H9 (cell line): ENCODE data around the gene KMT2B. TPM values are rescaled to one million over a fixed set of nuclear protein-coding genes. Genes with fewer than 3 reads are reported as not detected.

Experiments used
- DNase-seq: peaks from one replicate; pipeline ENCODE4 v3.0.0-alpha.2; 2017
- H2AFZ ChIP-seq: one replicate; pipeline ENCODE4 v1.6.1; 2013; ENCODE audit warnings: mild to moderate bottlenecking, low read length, control low read depth, moderate library complexity
- H2AK5ac ChIP-seq: 2 replicates; pipeline ENCODE4 v1.6.1; 2013; ENCODE audit warnings: low read length, control low read depth, mixed read lengths; ENCODE audit not compliant: insufficient read length
- H2BK120ac ChIP-seq: one replicate; pipeline ENCODE4 v1.6.1; 2013; ENCODE audit warnings: low read depth, mild to moderate bottlenecking, low read length, control low read depth, inconsistent platforms; ENCODE audit not compliant: poor library complexity, severe bottlenecking
- H2BK12ac ChIP-seq: 2 replicates; pipeline ENCODE4 v1.6.1; 2013; ENCODE audit warnings: low read length, control low read depth, mixed read lengths, low read depth; ENCODE audit not compliant: insufficient read length
- H2BK15ac ChIP-seq: 2 replicates; pipeline ENCODE4 v1.6.1; 2013; ENCODE audit warnings: low read depth, low read length, control low read depth
- H2BK20ac ChIP-seq: one replicate; pipeline ENCODE4 v1.6.1; 2013; ENCODE audit warnings: low read depth, mild to moderate bottlenecking, low read length, control low read depth, inconsistent platforms; ENCODE audit not compliant: poor library complexity, severe bottlenecking
- H2BK5ac ChIP-seq: 2 replicates; pipeline ENCODE4 v1.6.1; 2013; ENCODE audit warnings: low read length, control low read depth, mixed read lengths; ENCODE audit not compliant: insufficient read length
- H3K14ac ChIP-seq: 2 replicates; pipeline ENCODE4 v1.6.1; 2013; ENCODE audit warnings: low read length, control low read depth; ENCODE audit not compliant: insufficient read depth
- H3K18ac ChIP-seq: 2 replicates; pipeline ENCODE4 v1.6.1; 2013; ENCODE audit warnings: low read depth, mild to moderate bottlenecking, mixed read lengths, low read length, control low read depth; ENCODE audit not compliant: insufficient read length
- H3K23ac ChIP-seq: 2 replicates; pipeline ENCODE4 v1.6.1; 2013; ENCODE audit warnings: low read length, control low read depth, mixed read lengths, low read depth; ENCODE audit not compliant: insufficient read length
- H3K23me2 ChIP-seq: 2 replicates; pipeline ENCODE4 v1.6.1; 2013; ENCODE audit warnings: low read depth, mild to moderate bottlenecking, mixed read lengths, low read length, control low read depth; ENCODE audit not compliant: insufficient read length, poor library complexity, severe bottlenecking
- H3K27ac ChIP-seq: 2 replicates; pipeline ENCODE4 v1.5.1; 2013; ENCODE audit warnings: low read length, control low read depth, mixed read lengths, low read depth; ENCODE audit not compliant: insufficient read length
- H3K27me3 ChIP-seq: 2 replicates; pipeline ENCODE4 v1.6.1; 2013; ENCODE audit warnings: low read length, control low read depth, inconsistent platforms; ENCODE audit not compliant: insufficient read depth
- H3K4ac ChIP-seq: 2 replicates; pipeline ENCODE4 v1.6.1; 2013; ENCODE audit warnings: low read depth, mild to moderate bottlenecking, control low read depth, inconsistent platforms, low read length, moderate library complexity
- H3K4me1 ChIP-seq: 2 replicates; pipeline ENCODE4 v1.6.1; 2013; ENCODE audit warnings: low read length, control low read depth, inconsistent platforms; ENCODE audit not compliant: insufficient read depth
- H3K4me2 ChIP-seq: 2 replicates; pipeline ENCODE4 v1.6.1; 2013; ENCODE audit warnings: low read length, control low read depth, mixed read lengths; ENCODE audit not compliant: insufficient read length, insufficient read depth
- H3K56ac ChIP-seq: 2 replicates; pipeline ENCODE4 v1.6.1; 2013; ENCODE audit warnings: low read depth, mild to moderate bottlenecking, mixed read lengths, low read length, control low read depth; ENCODE audit not compliant: insufficient read length
- H3K79me1 ChIP-seq: 2 replicates; pipeline ENCODE4 v1.6.1; 2013; ENCODE audit warnings: low read depth, mild to moderate bottlenecking, moderate library complexity, low read length, control low read depth, inconsistent platforms; ENCODE audit not compliant: insufficient read depth, poor library complexity, severe bottlenecking
- H3K79me2 ChIP-seq: 2 replicates; pipeline ENCODE4 v1.6.1; 2013; ENCODE audit warnings: low read length, control low read depth, inconsistent platforms; ENCODE audit not compliant: insufficient read depth
- H3K9ac ChIP-seq: 2 replicates; pipeline ENCODE4 v1.6.1; 2013; ENCODE audit warnings: low read length, control low read depth, mixed read lengths; ENCODE audit not compliant: insufficient read length; ENCODE audit errors: extremely low read depth
- H3K9me3 ChIP-seq: one replicate; pipeline ENCODE4 v1.6.1; 2013; ENCODE audit warnings: low read depth, low read length, inconsistent platforms; ENCODE audit not compliant: control insufficient read depth
- H3T11ph ChIP-seq: one replicate; pipeline ENCODE4 v1.6.1; 2013; ENCODE audit warnings: mild to moderate bottlenecking, low read length, control low read depth, inconsistent platforms
- H4K20me1 ChIP-seq: one replicate; pipeline ENCODE4 v1.6.1; 2013; ENCODE audit not compliant: control insufficient read depth, insufficient read length, insufficient read depth
- H4K5ac ChIP-seq: 2 replicates; pipeline ENCODE4 v1.6.1; 2013; ENCODE audit warnings: low read depth, mild to moderate bottlenecking, mixed read lengths, low read length, control low read depth; ENCODE audit not compliant: insufficient read length
- H4K8ac ChIP-seq: replicated peaks from 2 replicates; pipeline ENCODE4 v1.6.1; 2013; ENCODE audit warnings: low read length, control low read depth, mixed read lengths, low read depth; ENCODE audit not compliant: insufficient read length
- H4K91ac ChIP-seq: 2 replicates; pipeline ENCODE4 v1.6.1; 2013; ENCODE audit warnings: low read depth, mild to moderate bottlenecking, moderate library complexity, mixed read lengths, low read length, control low read depth; ENCODE audit not compliant: insufficient read length
- H3K27ac Mint-ChIP-seq, 3 experiments: 2 replicates in 2 of 3; 3 replicates in 1 of 3; pipeline ENCODE4 v1.8.0; 2020 to 2021; ENCODE audit warnings: mixed read lengths in 3 of 3, mild to moderate bottlenecking in 1 of 3, moderate library complexity in 1 of 3
- H3K27me3 Mint-ChIP-seq: 2 replicates; pipeline ENCODE4 v1.8.0; 2021; ENCODE audit warnings: low read depth, mild to moderate bottlenecking, moderate library complexity, mixed read lengths
- H3K36me3 Mint-ChIP-seq, 3 experiments: 2 replicates in 2 of 3; 3 replicates in 1 of 3; pipeline ENCODE4 v1.8.0; 2020 to 2021; ENCODE audit warnings: low read depth in 3 of 3, mixed read lengths in 3 of 3; ENCODE audit not compliant: insufficient read depth in 1 of 3
- H3K4me1 Mint-ChIP-seq, 2 experiments: 2 replicates each; pipeline ENCODE4 v1.8.0; 2020; ENCODE audit warnings: mixed read lengths in 2 of 2
- H3K4me3 Mint-ChIP-seq, 2 experiments: 2 replicates in 1 of 2; 3 replicates in 1 of 2; pipeline ENCODE4 v1.8.0; 2020 to 2021; ENCODE audit warnings: mild to moderate bottlenecking in 2 of 2, mixed read lengths in 2 of 2, moderate library complexity in 1 of 2
- H3K9me3 Mint-ChIP-seq, 2 experiments: 2 replicates in 1 of 2; 3 replicates in 1 of 2; pipeline ENCODE4 v1.8.0; 2020; ENCODE audit warnings: mild to moderate bottlenecking in 2 of 2, mixed read lengths in 2 of 2, moderate library complexity in 1 of 2
- WGBS: extraction: QIAGEN DNeasy Blood & Tissue Kit; methylation state at CpG from one replicate; pipeline ENCODE4 v1.1.7; 2013; ENCODE audit warnings: missing lambda C conversion rate, low lambda C conversion rate, mixed read lengths; ENCODE audit not compliant: insufficient read length; ENCODE audit errors: extremely low coverage; 5-methylcytosine and 5-hydroxymethylcytosine counted together
- total RNA-seq: library from RNA; stranded (reverse); gene quantifications from 2 replicates; pipeline ENCODE4 v1.2.1, GENCODE V29; 2021
- TF ChIP-seq, protein P1 (sequence below): fragments of 200-600 bp; sonication (generic); conservative IDR thresholded peaks from 3 replicates; pipeline ENCODE4 v1.8.0; 2021; ENCODE audit warnings: antibody characterized with exemption, mild to moderate bottlenecking

Gene KMT2B
- total RNA-seq, 1 experiment from 2014 or later, result 47.7 TPM

DNA sequence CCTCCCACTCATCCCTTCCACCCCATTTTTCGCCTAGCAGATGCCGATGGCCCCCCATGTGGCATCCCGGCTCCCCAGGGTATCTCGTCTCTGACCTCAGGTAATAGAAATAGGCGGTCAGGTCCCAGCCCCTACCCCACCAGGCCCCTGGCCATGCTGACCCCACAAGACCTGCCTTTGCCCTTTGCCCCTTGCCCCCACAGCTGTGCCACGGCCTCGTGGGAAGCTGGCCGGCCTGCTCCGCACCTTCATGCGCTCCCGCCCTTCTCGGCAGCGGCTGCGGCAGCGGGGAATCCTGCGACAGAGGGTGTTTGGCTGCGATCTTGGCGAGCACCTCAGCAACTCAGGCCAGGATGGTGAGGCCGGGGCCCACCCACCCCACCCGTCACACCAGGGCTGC is 62.9 kb downstream of the KMT2B start:
- Histone ChIP-seq H4K91ac (no peak overlapping the region), H2AK5ac (no peak overlapping the region), H2BK15ac (no peak overlapping the region), H2BK120ac (no peak overlapping the region), H3K18ac (no peak overlapping the region), H3K27ac (no peak overlapping the region), H3K27me3 (no peaks in the 10 kb centered on the region), H3K4me1 (peaks cover 5% of the 10 kb centered on the region; the same call in 1 of the 2 replicates), H2BK12ac (no peak overlapping the region), H3K9ac (no peak overlapping the region), H2AFZ (no peak overlapping the region), H2BK20ac (no peak overlapping the region), H3K23ac (no peak overlapping the region), H3K56ac (no peak overlapping the region), H2BK5ac (no peak overlapping the region), H3K79me2 (no peaks in the 10 kb centered on the region), H3K23me2 (peaks cover 12% of the 10 kb centered on the region), H3K4ac (no peak overlapping the region), H4K8ac (no peak overlapping the region), H3K9me3 (no peaks in the 10 kb centered on the region), H3T11ph (no peak overlapping the region), H3K14ac (no peak overlapping the region), H4K20me1 (no peaks in the 10 kb centered on the region), H4K5ac (no peak overlapping the region), H3K79me1 (no peaks in the 10 kb centered on the region), H3K4me2 (no peak overlapping the region)
- peaks cover 21% of the 10 kb centered on the region for H3K27me3 Mint-ChIP-seq
- TF ChIP-seq, protein P1, sequence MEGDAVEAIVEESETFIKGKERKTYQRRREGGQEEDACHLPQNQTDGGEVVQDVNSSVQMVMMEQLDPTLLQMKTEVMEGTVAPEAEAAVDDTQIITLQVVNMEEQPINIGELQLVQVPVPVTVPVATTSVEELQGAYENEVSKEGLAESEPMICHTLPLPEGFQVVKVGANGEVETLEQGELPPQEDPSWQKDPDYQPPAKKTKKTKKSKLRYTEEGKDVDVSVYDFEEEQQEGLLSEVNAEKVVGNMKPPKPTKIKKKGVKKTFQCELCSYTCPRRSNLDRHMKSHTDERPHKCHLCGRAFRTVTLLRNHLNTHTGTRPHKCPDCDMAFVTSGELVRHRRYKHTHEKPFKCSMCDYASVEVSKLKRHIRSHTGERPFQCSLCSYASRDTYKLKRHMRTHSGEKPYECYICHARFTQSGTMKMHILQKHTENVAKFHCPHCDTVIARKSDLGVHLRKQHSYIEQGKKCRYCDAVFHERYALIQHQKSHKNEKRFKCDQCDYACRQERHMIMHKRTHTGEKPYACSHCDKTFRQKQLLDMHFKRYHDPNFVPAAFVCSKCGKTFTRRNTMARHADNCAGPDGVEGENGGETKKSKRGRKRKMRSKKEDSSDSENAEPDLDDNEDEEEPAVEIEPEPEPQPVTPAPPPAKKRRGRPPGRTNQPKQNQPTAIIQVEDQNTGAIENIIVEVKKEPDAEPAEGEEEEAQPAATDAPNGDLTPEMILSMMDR, result no peak
- H3K27ac Mint-ChIP-seq, result no peak overlapping the region
- H3K4me3 Mint-ChIP-seq, result no peak overlapping the region
- peaks cover 0 to 8% (median 2%) of the 10 kb centered on the region in 3 experiments; a peak in 1 of 7 replicates for H3K36me3 Mint-ChIP-seq
- no CpG with 5 or more reads among the region's 20 CpGs for WGBS
- no peak for DNase-seq
- H3K4me1 Mint-ChIP-seq, result peaks cover 42 to 51% of the 10 kb centered on the region in 2 experiments
- H3K9me3 Mint-ChIP-seq, result no peaks in the 10 kb centered on the region; a peak in 1 of 5 replicates
